ENCODE measurements around the gene CD300H. TPM values are rescaled to one million over a fixed set of nuclear protein-coding genes. Genes with fewer than 3 reads are reported as not detected.

CD300H gene
- total RNA-seq, 1 donor from 2014 or later, result not detected

- intact Hi-C loops (cut with micrococcal nuclease), result loop anchor here (10.0 kb wide), 1 partner anchor 227 kb away; no protein-coding TSS in a partner anchor
Measured at GRCh38 chr17:74512036-74512435, 55.3 kb downstream of the CD300H start.

Other genes starting within 250 kb of the CD300H start
- 0.50 and 0.57 TPM in 2 replicates for gene KIF19, start 241.3 kb downstream of the CD300H start, total RNA-seq
- not detected in 2 replicates for gene BTBD17, start 205.6 kb downstream of the CD300H start, total RNA-seq
- not detected in 2 replicates for gene GPR142, start 200.0 kb downstream of the CD300H start, total RNA-seq
- 0.43 TPM in 1 of 2 replicates, not detected in the other for gene GPRC5C, start 135.4 kb downstream of the CD300H start, total RNA-seq
- gene CD300A, start 100.9 kb downstream of the CD300H start, total RNA-seq, result 32.8 and 36.5 TPM in 2 replicates
- gene CD300LB, start 36.0 kb downstream of the CD300H start, total RNA-seq, result not detected in 2 replicates
- 0.52 and 0.86 TPM in 2 replicates for gene CD300C, start 21.4 kb downstream of the CD300H start, total RNA-seq
- gene CD300LD, start 24.8 kb upstream of the CD300H start, total RNA-seq, result not detected in 2 replicates
- gene CD300E, start 56.2 kb upstream of the CD300H start, total RNA-seq, result not detected in 2 replicates
- not detected in 2 replicates for gene CD300LF, start 145.4 kb upstream of the CD300H start, total RNA-seq
- gene RAB37, start 169.7 kb upstream of the CD300H start, total RNA-seq, result 91.3 and 93.8 TPM in 2 replicates
- 289 and 299 TPM in 2 replicates for gene NHERF1, start 181.1 kb upstream of the CD300H start, total RNA-seq
- gene NAT9, start 208.8 kb upstream of the CD300H start, total RNA-seq, result 32.9 and 37.3 TPM in 2 replicates